Measurements from ENCODE around the gene MRGPRX3. TPM values are rescaled to one million over a fixed set of nuclear protein-coding genes. Genes with fewer than 3 reads are reported as not detected.
"Not testable (repeated sequence)": the region's sequence is repeated elsewhere in the genome, so short reads cannot be mapped to it uniquely, and the experiment has no call there.

The MRGPRX3 gene
- total and polyA plus RNA-seq, 2 donors (not counting 1 experiment from before 2014, with no cell fraction given) = not detected

DNA sequence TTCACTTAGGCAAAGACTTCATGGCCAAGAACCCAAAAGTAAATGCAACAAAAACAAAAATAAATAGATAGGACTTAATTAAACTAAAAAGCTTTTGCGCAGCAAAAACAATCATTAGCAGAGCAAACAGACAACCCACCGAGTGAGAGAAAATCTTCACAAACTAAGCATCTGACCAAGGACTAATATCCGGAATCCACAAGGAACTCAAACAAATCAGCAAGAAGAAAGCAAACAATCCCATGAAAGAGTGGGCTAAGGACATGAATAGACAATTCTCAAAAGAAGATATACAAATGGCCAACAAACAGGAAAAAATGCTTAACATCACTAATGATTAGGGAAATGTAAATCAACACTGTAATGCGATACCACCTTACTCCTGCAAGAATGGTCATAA lies 1.3 kb upstream of the MRGPRX3 start:
- not testable (repeated sequence) for H4K20me1 ChIP-seq (ENCODE audit: control insufficient read depth, extremely low read depth, insufficient read depth, low read length); H3K9me3 ChIP-seq (ENCODE audit: control insufficient read depth, insufficient read depth, low read depth, low read length); H3K4me1 ChIP-seq (ENCODE audit: control insufficient read depth, extremely low read depth, insufficient read depth, low read length); H3K4me3 ChIP-seq (replicated peaks in 1 of 4; ENCODE audit: control extremely low read depth in 1 of 4, insufficient read depth in 1 of 4, low read depth in 3 of 4, low read length in 4 of 4); H3K36me3 ChIP-seq (ENCODE audit: control insufficient read depth, insufficient read depth, low read length); H2AFZ ChIP-seq (ENCODE audit: low read length); H3K4me2 ChIP-seq (ENCODE audit: extremely low read depth, insufficient read depth, low read length); DNase-seq (ENCODE audit: low read depth in 2 of 2); H3K79me2 ChIP-seq (ENCODE audit: control insufficient read depth, insufficient read depth, low read length); H3K9ac ChIP-seq (ENCODE audit: insufficient read depth, low read length); H3K27ac ChIP-seq (ENCODE audit: insufficient read depth, low read length); H3K27me3 ChIP-seq (ENCODE audit: control insufficient read depth, insufficient read depth, low read length)

DNA sequence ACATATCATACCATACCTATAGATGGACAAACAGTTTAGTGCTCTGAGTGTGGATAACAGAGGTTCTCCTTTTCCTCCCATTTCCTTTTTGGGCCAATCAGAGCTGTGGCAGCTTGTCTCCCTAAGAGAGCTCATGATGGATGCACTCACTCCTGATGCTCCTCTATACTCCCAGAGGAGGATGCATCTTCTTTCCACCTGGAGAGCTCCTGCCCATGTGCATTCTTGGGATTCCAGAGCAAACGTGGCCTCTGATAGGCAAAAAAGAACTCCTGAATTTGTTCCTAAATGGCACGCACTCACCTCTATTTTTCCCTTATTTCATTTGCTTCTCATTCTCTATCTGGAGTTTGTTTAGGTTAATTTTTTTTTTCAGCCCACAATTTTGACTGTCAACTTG lies 2.9 kb downstream of the MRGPRX3 start:
- no peak for TF ChIP-seq EZH2 (IDR thresholded peaks at IDR 0.05; ENCODE audit: low read length, missing control alignments)
- TF ChIP-seq, protein P1, sequence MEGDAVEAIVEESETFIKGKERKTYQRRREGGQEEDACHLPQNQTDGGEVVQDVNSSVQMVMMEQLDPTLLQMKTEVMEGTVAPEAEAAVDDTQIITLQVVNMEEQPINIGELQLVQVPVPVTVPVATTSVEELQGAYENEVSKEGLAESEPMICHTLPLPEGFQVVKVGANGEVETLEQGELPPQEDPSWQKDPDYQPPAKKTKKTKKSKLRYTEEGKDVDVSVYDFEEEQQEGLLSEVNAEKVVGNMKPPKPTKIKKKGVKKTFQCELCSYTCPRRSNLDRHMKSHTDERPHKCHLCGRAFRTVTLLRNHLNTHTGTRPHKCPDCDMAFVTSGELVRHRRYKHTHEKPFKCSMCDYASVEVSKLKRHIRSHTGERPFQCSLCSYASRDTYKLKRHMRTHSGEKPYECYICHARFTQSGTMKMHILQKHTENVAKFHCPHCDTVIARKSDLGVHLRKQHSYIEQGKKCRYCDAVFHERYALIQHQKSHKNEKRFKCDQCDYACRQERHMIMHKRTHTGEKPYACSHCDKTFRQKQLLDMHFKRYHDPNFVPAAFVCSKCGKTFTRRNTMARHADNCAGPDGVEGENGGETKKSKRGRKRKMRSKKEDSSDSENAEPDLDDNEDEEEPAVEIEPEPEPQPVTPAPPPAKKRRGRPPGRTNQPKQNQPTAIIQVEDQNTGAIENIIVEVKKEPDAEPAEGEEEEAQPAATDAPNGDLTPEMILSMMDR (conservative IDR thresholded peaks at IDR 0.05 in 1 of 2, IDR thresholded peaks at IDR 0.05 in 1 of 2; ENCODE audit: low read depth in 1 of 2, low read length in 2 of 2) = no peak
- Histone ChIP-seq H3K4me2 (ENCODE audit: extremely low read depth, insufficient read depth, low read length) (no peak overlapping the region), H3K4me3 (replicated peaks in 1 of 4; ENCODE audit: control extremely low read depth in 1 of 4, insufficient read depth in 1 of 4, low read depth in 3 of 4, low read length in 4 of 4) (no peak overlapping the region), H4K20me1 (ENCODE audit: control insufficient read depth, extremely low read depth, insufficient read depth, low read length) (no peaks in the 10 kb centered on the region), H3K27me3 (ENCODE audit: control insufficient read depth, insufficient read depth, low read length) (peaks cover 2% of the 10 kb centered on the region), H3K79me2 (ENCODE audit: control insufficient read depth, insufficient read depth, low read length) (no peaks in the 10 kb centered on the region), H2AFZ (ENCODE audit: low read length) (no peak overlapping the region), H3K9ac (ENCODE audit: insufficient read depth, low read length) (no peak overlapping the region), H3K27ac (ENCODE audit: insufficient read depth, low read length) (no peak overlapping the region), H3K36me3 (ENCODE audit: control insufficient read depth, insufficient read depth, low read length) (no peaks in the 10 kb centered on the region), H3K4me1 (ENCODE audit: control insufficient read depth, extremely low read depth, insufficient read depth, low read length) (no peaks in the 10 kb centered on the region), H3K9me3 (ENCODE audit: control insufficient read depth, insufficient read depth, low read depth, low read length) (no peaks in the 10 kb centered on the region)
- no peak for DNase-seq (ENCODE audit: low read depth in 2 of 2)

DNA sequence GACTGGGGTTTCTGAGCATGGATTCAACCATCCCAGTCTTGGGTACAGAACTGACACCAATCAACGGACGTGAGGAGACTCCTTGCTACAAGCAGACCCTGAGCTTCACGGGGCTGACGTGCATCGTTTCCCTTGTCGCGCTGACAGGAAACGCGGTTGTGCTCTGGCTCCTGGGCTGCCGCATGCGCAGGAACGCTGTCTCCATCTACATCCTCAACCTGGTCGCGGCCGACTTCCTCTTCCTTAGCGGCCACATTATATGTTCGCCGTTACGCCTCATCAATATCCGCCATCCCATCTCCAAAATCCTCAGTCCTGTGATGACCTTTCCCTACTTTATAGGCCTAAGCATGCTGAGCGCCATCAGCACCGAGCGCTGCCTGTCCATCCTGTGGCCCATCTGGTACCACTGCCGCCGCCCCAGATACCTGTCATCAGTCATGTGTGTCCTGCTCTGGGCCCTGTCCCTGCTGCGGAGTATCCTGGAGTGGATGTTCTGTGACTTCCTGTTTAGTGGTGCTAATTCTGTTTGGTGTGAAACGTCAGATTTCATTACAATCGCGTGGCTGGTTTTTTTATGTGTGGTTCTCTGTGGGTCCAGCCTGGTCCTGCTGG lies 4.9 kb downstream of the MRGPRX3 start:
- TF ChIP-seq, protein P1 (conservative IDR thresholded peaks at IDR 0.05 in 1 of 2, IDR thresholded peaks at IDR 0.05 in 1 of 2; ENCODE audit: low read depth in 1 of 2, low read length in 2 of 2) = no peak
- TF ChIP-seq EZH2 (IDR thresholded peaks at IDR 0.05; ENCODE audit: low read length, missing control alignments) = no peak
- Histone ChIP-seq H3K79me2 (ENCODE audit: control insufficient read depth, insufficient read depth, low read length) (no peaks in the 10 kb centered on the region), H3K27me3 (ENCODE audit: control insufficient read depth, insufficient read depth, low read length) (peaks cover 2% of the 10 kb centered on the region), H3K9me3 (ENCODE audit: control insufficient read depth, insufficient read depth, low read depth, low read length) (no peaks in the 10 kb centered on the region), H3K27ac (ENCODE audit: insufficient read depth, low read length) (no peak overlapping the region), H2AFZ (ENCODE audit: low read length) (no peak overlapping the region), H4K20me1 (ENCODE audit: control insufficient read depth, extremely low read depth, insufficient read depth, low read length) (no peaks in the 10 kb centered on the region), H3K36me3 (ENCODE audit: control insufficient read depth, insufficient read depth, low read length) (no peaks in the 10 kb centered on the region), H3K9ac (ENCODE audit: insufficient read depth, low read length) (no peak overlapping the region), H3K4me2 (ENCODE audit: extremely low read depth, insufficient read depth, low read length) (no peak overlapping the region), H3K4me1 (ENCODE audit: control insufficient read depth, extremely low read depth, insufficient read depth, low read length) (no peaks in the 10 kb centered on the region), H3K4me3 (replicated peaks in 1 of 4; ENCODE audit: control extremely low read depth in 1 of 4, insufficient read depth in 1 of 4, low read depth in 3 of 4, low read length in 4 of 4) (no peak overlapping the region)
- DNase-seq (ENCODE audit: low read depth in 2 of 2) = no peak

Data from fibroblast of lung (primary cell).